Body of pancreas (tissue), 4 donors: Measurements from ENCODE around the gene MVB12B. TPM values are rescaled to one million over a fixed set of nuclear protein-coding genes. Genes with fewer than 3 reads are reported as not detected.

ENCODE experiments used
- ATAC-seq: fragments of 150-250 bp; one replicate; pipeline ENCODE4 v1.9.1; 2016
- DNase-seq, 4 donors: peaks; one replicate each; pipeline ENCODE4 v3.0.0-alpha.2; 2019
- H3K27ac ChIP-seq, 4 donors: fragments of 200-600 bp; sonication (generic); 1 replicate in 3 of 4; 2 replicates in 1 of 4; pipeline versions ENCODE4 v1.5.1 to v1.6.1; 2016 to 2019; ENCODE audit warnings: mild to moderate bottlenecking in 1 of 4, mixed read lengths in 1 of 4, moderate library complexity in 1 of 4
- H3K27me3 ChIP-seq, 2 donors: fragments of 200-600 bp; sonication (generic); one replicate each; pipeline ENCODE4 v1.6.0; 2016; ENCODE audit warnings: mild to moderate bottlenecking in 1 of 2
- H3K36me3 ChIP-seq, 2 donors: fragments of 200-600 bp; sonication (generic); replicated peaks in 1 of 2; 2 replicates each; pipeline ENCODE4 v1.5.1; 2016; ENCODE audit warnings: low read depth in 2 of 2; ENCODE audit not compliant: insufficient read depth in 1 of 2
- H3K4me1 ChIP-seq: fragments of 200-600 bp; sonication (generic); one replicate; pipeline ENCODE4 v1.6.0; 2016
- H3K4me3 ChIP-seq, 2 donors: fragments of 200-600 bp; sonication (generic); 1 replicate in 1 of 2; 2 replicates in 1 of 2; pipeline ENCODE4 v1.5.1; 2016 to 2019
- H3K9me3 ChIP-seq, 3 donors: fragments of 200-600 bp; sonication (generic); 1 replicate in 2 of 3; 2 replicates in 1 of 3; pipeline ENCODE4 v1.5.1; 2016
- POLR2A ChIP-seq, 3 donors: fragments of 450-650 bp; IDR thresholded peaks; one replicate each; pipeline ENCODE4 v1.6.1; 2016; ENCODE audit warnings: antibody characterized with exemption in 3 of 3, mild to moderate bottlenecking in 2 of 3
- WGBS, 2 donors: methylation state at CpG; one replicate each; pipeline ENCODE4 v1.1.5; 2017; 5-methylcytosine and 5-hydroxymethylcytosine counted together
- intact Hi-C: fragments of 100-400 bp; cut with DNase I; formaldehyde crosslinking; loops from one replicate; pipeline ENCODE4 v1.15.1; 2023
- total RNA-seq, 2 donors: library from RNA; depleted of rRNA; stranded (reverse); fragments of >200 nt; gene quantifications; one replicate each; pipeline ENCODE4 v1.1.0, GENCODE V29; 2016
- TF ChIP-seq, protein P1 (sequence below), 7 experiments: fragments of 450-650 bp in 4 of 7; fragments of 200-600 bp in 3 of 7; sonication (generic) in 3 of 7; IDR thresholded peaks; one replicate each; pipeline ENCODE4 v1.5.1; 2016 to 2019; ENCODE audit warnings: antibody characterized with exemption in 7 of 7

Gene MVB12B
- total RNA-seq, 2 donors from 2014 or later, result 5.2 to 9.9 TPM

DNA sequence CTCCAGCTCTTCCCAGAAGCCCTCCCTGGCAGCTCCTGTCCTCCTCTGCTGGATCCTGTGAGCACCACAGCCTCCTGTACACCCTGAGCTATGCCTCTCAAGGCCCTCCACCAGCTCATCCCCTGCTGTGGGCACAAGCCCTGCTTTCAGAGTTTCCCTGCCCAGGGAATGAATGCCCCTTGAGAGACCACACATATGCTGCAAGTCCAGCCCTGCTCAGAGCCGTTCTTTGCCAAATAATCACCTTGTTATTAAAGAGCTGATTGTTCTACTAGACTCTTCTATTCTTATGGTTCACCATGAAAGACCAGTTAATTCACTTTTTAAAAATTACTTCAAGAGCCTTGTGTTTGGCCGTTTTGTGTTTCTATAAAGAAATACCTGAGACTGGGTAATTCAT is 121.5 kb downstream of the MVB12B start:
- Histone ChIP-seq H3K27me3 (no peaks in the 10 kb centered on the region), H3K36me3 (no peaks in the 10 kb centered on the region), H3K9me3 (no peaks in the 10 kb centered on the region), H3K4me3 (no peak overlapping the region), H3K4me1 (no peaks in the 10 kb centered on the region), H3K27ac (no peak overlapping the region)
- no peak for TF ChIP-seq POLR2A (IDR thresholded peaks at IDR 0.05)
- TF ChIP-seq, protein P1, sequence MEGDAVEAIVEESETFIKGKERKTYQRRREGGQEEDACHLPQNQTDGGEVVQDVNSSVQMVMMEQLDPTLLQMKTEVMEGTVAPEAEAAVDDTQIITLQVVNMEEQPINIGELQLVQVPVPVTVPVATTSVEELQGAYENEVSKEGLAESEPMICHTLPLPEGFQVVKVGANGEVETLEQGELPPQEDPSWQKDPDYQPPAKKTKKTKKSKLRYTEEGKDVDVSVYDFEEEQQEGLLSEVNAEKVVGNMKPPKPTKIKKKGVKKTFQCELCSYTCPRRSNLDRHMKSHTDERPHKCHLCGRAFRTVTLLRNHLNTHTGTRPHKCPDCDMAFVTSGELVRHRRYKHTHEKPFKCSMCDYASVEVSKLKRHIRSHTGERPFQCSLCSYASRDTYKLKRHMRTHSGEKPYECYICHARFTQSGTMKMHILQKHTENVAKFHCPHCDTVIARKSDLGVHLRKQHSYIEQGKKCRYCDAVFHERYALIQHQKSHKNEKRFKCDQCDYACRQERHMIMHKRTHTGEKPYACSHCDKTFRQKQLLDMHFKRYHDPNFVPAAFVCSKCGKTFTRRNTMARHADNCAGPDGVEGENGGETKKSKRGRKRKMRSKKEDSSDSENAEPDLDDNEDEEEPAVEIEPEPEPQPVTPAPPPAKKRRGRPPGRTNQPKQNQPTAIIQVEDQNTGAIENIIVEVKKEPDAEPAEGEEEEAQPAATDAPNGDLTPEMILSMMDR (IDR thresholded peaks at IDR 0.05), result no peak
- WGBS, 2 donors, result 73 to 74% methylated on average over 2 of the region's 2 CpGs
- ATAC-seq (no peak), DNase-seq (no peak)
- intact Hi-C loops, result no loop called here

DNA sequence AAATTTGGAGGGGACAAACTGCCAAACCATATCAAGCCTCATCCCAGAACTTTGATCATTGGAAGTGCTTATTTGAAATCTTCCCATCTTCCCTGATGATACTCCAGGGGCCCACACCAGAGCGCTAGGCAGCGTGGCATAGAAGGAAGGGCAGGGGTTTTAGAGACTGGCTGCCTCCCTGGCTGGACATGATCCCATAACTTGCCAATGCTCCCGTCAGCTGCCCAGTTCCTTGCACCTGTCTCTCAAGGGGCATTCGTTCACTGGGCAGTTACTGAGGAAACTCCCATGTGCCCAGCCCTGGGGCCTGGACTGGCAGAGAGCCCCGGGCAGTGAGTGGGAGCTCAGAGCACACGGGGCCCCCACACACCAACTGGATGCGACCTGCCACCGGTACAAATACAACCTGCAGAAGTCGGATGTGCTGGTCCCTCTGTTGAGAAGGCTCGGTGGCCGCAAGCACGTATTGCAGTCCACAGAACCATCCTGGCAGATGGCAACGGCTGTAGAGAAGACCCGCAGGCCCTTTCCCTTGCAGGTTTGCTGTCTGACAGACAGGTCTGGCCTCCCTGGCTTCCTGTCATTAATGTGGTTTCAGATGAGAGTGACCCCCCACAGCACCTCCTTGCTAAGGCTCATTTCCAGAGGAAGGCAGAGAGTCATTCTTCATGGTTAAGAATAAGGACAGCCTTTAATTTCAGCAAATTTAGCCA is 122.4 kb downstream of the MVB12B start:
- H3K27me3 ChIP-seq, result no peaks in the 10 kb centered on the region
- WGBS, 2 donors, result 91 to 93% methylated on average over 10 to 14 of the region's 14 CpGs
- intact Hi-C loops, result no loop called here
- no peaks in the 10 kb centered on the region for H3K9me3 ChIP-seq
- no peaks in the 10 kb centered on the region for H3K4me1 ChIP-seq
- no peak for ATAC-seq
- DNase-seq, result no peak
- no peaks in the 10 kb centered on the region for H3K36me3 ChIP-seq
- no peak for TF ChIP-seq POLR2A (IDR thresholded peaks at IDR 0.05)
- TF ChIP-seq, protein P1 (IDR thresholded peaks at IDR 0.05), result no peak
- no peak overlapping the region for H3K27ac ChIP-seq
- H3K4me3 ChIP-seq, result no peak overlapping the region

DNA sequence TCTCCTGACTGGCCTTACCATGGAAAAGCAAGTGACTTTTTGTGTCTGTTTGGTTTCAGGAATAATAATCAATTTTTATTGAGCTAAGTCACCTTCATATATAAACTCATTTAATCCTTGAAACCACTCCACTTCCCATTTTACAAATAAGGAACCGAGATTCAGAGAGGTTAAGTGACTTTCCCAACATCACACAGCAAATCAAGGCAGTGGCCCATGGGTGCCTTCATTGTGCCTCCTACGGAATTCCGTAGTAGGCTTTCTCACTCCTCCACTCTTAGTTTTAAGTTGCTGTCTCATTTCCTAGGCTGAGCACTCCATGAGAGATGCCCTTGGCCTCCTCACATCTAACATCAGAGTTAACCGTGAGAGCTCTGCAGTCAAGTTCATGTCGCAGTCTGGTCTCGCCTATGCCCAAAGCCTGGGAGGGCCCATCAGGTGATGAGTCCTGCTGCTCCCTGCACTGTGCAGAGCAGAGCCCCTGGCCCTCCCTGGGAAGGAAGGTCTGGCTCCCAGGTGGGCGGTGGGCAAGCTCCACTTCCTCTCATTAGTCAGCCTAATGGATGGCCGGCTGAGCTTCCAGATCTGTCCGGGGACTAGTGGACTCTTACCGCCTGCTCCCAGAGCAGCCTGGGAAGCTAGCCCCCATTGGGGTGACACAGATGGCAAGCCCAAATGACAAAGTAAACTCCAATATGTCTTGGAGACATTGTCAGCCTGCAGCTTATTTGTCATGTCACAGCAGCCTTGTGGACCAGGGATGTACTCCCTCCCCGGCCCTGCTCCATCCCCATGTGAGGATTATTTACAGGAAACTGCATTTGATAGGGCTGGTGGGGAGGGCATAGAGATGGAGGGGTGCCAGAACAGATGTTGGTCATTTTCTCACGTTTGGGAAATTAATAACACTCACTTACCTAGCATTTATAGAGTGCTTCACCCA is 123.4 kb downstream of the MVB12B start:
- H3K36me3 ChIP-seq, result no peaks in the 10 kb centered on the region
- no peak for ATAC-seq
- H3K27ac ChIP-seq, result no peak overlapping the region
- H3K27me3 ChIP-seq, result no peaks in the 10 kb centered on the region
- DNase-seq, result no peak
- 89 to 90% methylated on average over 12 of the region's 12 CpGs for WGBS, 2 donors
- TF ChIP-seq POLR2A (IDR thresholded peaks at IDR 0.05), result no peak
- TF ChIP-seq, protein P1 (IDR thresholded peaks at IDR 0.05), result no peak
- no peaks in the 10 kb centered on the region for H3K9me3 ChIP-seq
- no peak overlapping the region for H3K4me3 ChIP-seq
- intact Hi-C loops, result loop anchor here (10.0 kb wide), 1 partner anchor 55 kb away; no protein-coding TSS in a partner anchor
- no peaks in the 10 kb centered on the region for H3K4me1 ChIP-seq

DNA sequence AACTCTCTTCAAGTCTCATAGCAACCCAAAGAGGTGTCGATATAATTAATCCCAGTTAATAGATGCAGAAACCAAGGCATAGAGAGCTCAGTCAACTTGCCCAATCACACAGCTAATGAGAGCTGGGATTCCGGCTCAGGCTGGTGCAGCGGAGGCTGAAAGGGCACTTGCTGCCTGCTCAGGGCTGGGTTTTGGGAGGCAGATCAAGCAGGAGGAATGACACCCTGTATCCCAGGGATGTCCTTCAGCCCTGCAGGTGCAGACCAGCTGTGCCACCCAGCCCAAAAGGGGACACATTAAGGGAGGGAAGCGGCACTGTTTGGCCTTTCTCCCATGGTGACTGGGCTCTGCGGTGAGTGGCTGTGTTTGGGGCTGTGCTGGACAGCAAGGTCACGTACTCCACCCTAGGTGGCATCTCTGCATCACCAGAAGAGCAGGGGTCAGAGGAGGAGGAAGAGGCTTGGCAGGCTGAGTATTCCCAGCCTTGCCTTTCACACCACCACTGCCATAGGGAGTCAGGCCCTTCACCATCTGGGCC is 124.1 kb downstream of the MVB12B start:
- no peak overlapping the region for H3K27ac ChIP-seq
- H3K9me3 ChIP-seq, result no peaks in the 10 kb centered on the region
- no peaks in the 10 kb centered on the region for H3K27me3 ChIP-seq
- no peak for TF ChIP-seq POLR2A (IDR thresholded peaks at IDR 0.05)
- TF ChIP-seq, protein P1 (IDR thresholded peaks at IDR 0.05), result no peak
- no peaks in the 10 kb centered on the region for H3K4me1 ChIP-seq
- no peaks in the 10 kb centered on the region for H3K36me3 ChIP-seq
- WGBS, 2 donors, result 93 to 100% methylated on average over 4 to 6 of the region's 6 CpGs
- H3K4me3 ChIP-seq, result no peak overlapping the region
- intact Hi-C loops, result loop anchor here (10.0 kb wide), 1 partner anchor 56 kb away; no protein-coding TSS in a partner anchor
- DNase-seq, result no peak
- ATAC-seq, result no peak
